ENCODE data around the gene SPAG16.
"Not testable (repeated sequence)": the region's sequence is repeated elsewhere in the genome, so short reads cannot be mapped to it uniquely, and the experiment has no call there.

Gene SPAG16

GRCh38 chr2:213703406-213704098 is 419.3 kb downstream of the SPAG16 start:
- Histone ChIP-seq H3K4me2 (ENCODE audit: low read length, poor library complexity, severe bottlenecking) (no peak overlapping the region), H4K8ac (ENCODE audit: low read length) (no peak overlapping the region), H2BK15ac (ENCODE audit: low read depth, poor library complexity, severe bottlenecking) (no peak overlapping the region), H3K4ac (ENCODE audit: low read depth in 1 of 2, low read length in 2 of 2) (no peak overlapping the region), H2AK5ac (ENCODE audit: low read length, severe bottlenecking) (no peak overlapping the region), H3K9ac (ENCODE audit: low read length) (no peak overlapping the region), H3K9me3 (ENCODE audit: control insufficient read depth, low read length) (no peaks in the 10 kb centered on the region), H4K91ac (ENCODE audit: low read length) (no peak overlapping the region), H3K18ac (ENCODE audit: low read depth in 1 of 2, low read length in 2 of 2) (no peak overlapping the region), H2BK5ac (ENCODE audit: low read depth, low read length, poor library complexity, severe bottlenecking) (no peak overlapping the region), H2BK12ac (ENCODE audit: low read length in 2 of 2) (no peak overlapping the region), H3K79me1 (replicated peaks; ENCODE audit: low read length, poor library complexity, severe bottlenecking) (no peaks in the 10 kb centered on the region), H3K23ac (ENCODE audit: low read length in 2 of 2) (no peak overlapping the region), H3K14ac (ENCODE audit: low read length in 2 of 2) (no peak overlapping the region), H3K4me1 (ENCODE audit: control insufficient read depth, insufficient read depth, low read depth, low read length) (no peaks in the 10 kb centered on the region), H3K27ac (ENCODE audit: low read length, poor library complexity, severe bottlenecking) (no peak overlapping the region), H3K4me3 (ENCODE audit: insufficient read depth in 1 of 2, low read depth in 1 of 2, low read length in 2 of 2) (no peak overlapping the region), H2BK120ac (ENCODE audit: low read depth, low read length) (no peak overlapping the region), H3K27me3 (ENCODE audit: control insufficient read depth in 1 of 2, insufficient read depth in 1 of 2, low read length in 2 of 2) (no peaks in the 10 kb centered on the region), H2AFZ (ENCODE audit: low read depth, low read length) (no peak overlapping the region), H3K36me3 (ENCODE audit: control insufficient read depth in 1 of 2, insufficient read depth in 2 of 2, low read depth in 1 of 2, low read length in 2 of 2) (no peaks in the 10 kb centered on the region)
- 82% methylated on average over 5 of the region's 6 CpGs for WGBS
- no peak for DNase-seq

DNA sequence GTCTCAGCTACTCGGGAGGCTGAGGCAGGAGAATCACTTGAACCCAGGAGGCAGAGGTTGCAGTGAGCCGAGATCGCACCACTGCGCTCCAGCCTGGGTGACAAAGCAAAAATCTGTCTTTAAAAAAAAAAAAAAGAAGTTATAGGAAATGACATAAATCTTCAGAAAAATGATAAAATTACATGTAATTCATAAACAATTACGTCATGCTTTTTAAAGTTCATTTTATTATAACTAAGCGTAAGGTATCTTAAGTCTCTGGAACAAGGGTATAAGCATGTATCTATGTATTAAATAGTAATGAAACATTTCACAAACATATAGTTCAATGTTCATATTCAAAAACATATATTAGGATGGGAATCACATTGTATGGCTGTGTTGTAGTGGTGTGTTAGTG is 425.9 kb downstream of the SPAG16 start:
- no peak overlapping the region for H2BK120ac ChIP-seq (ENCODE audit: low read depth, low read length)
- H4K91ac ChIP-seq (ENCODE audit: low read length): no peak overlapping the region
- no peaks in the 10 kb centered on the region for H3K9me3 ChIP-seq (ENCODE audit: control insufficient read depth, low read length)
- H3K4ac ChIP-seq (ENCODE audit: low read depth in 1 of 2, low read length in 2 of 2): no peak overlapping the region
- H3K4me1 ChIP-seq (ENCODE audit: control insufficient read depth, insufficient read depth, low read depth, low read length): no peaks in the 10 kb centered on the region
- H3K79me1 ChIP-seq (replicated peaks; ENCODE audit: low read length, poor library complexity, severe bottlenecking): no peaks in the 10 kb centered on the region
- H3K18ac ChIP-seq (ENCODE audit: low read depth in 1 of 2, low read length in 2 of 2): no peak overlapping the region
- no peak overlapping the region for H3K27ac ChIP-seq (ENCODE audit: low read length, poor library complexity, severe bottlenecking)
- DNase-seq: no peak
- no peak overlapping the region for H3K4me3 ChIP-seq (ENCODE audit: insufficient read depth in 1 of 2, low read depth in 1 of 2, low read length in 2 of 2)
- no peak overlapping the region for H3K9ac ChIP-seq (ENCODE audit: low read length)
- H3K27me3 ChIP-seq (ENCODE audit: control insufficient read depth in 1 of 2, insufficient read depth in 1 of 2, low read length in 2 of 2): peaks cover 0 to 3% of the 10 kb centered on the region in 2 experiments
- H4K8ac ChIP-seq (ENCODE audit: low read length): no peak overlapping the region
- no peaks in the 10 kb centered on the region for H3K36me3 ChIP-seq (ENCODE audit: control insufficient read depth in 1 of 2, insufficient read depth in 2 of 2, low read depth in 1 of 2, low read length in 2 of 2)
- H3K4me2 ChIP-seq (ENCODE audit: low read length, poor library complexity, severe bottlenecking): no peak overlapping the region
- no peak overlapping the region for H2BK15ac ChIP-seq (ENCODE audit: low read depth, poor library complexity, severe bottlenecking)
- H3K23ac ChIP-seq (ENCODE audit: low read length in 2 of 2): no peak overlapping the region
- no peak overlapping the region for H2BK5ac ChIP-seq (ENCODE audit: low read depth, low read length, poor library complexity, severe bottlenecking)
- H2AFZ ChIP-seq (ENCODE audit: low read depth, low read length): no peak overlapping the region
- no peak overlapping the region for H2BK12ac ChIP-seq (ENCODE audit: low read length in 2 of 2)
- no peak overlapping the region for H3K14ac ChIP-seq (ENCODE audit: low read length in 2 of 2)
- no peak overlapping the region for H2AK5ac ChIP-seq (ENCODE audit: low read length, severe bottlenecking)
- 89% methylated on average over 1 of the region's 6 CpGs for WGBS

- not testable (repeated sequence) for H3K27ac ChIP-seq (ENCODE audit: low read length, poor library complexity, severe bottlenecking); DNase-seq; H4K91ac ChIP-seq (ENCODE audit: low read length); H4K8ac ChIP-seq (ENCODE audit: low read length); H2AK5ac ChIP-seq (ENCODE audit: low read length, severe bottlenecking); H3K36me3 ChIP-seq (ENCODE audit: control insufficient read depth in 1 of 2, insufficient read depth in 2 of 2, low read depth in 1 of 2, low read length in 2 of 2); H3K4me1 ChIP-seq (ENCODE audit: control insufficient read depth, insufficient read depth, low read depth, low read length); H3K9me3 ChIP-seq (ENCODE audit: control insufficient read depth, low read length); H3K4ac ChIP-seq (ENCODE audit: low read depth in 1 of 2, low read length in 2 of 2); H2AFZ ChIP-seq (ENCODE audit: low read depth, low read length); H3K27me3 ChIP-seq (ENCODE audit: control insufficient read depth in 1 of 2, insufficient read depth in 1 of 2, low read length in 2 of 2); H3K4me3 ChIP-seq (ENCODE audit: insufficient read depth in 1 of 2, low read depth in 1 of 2, low read length in 2 of 2); H3K4me2 ChIP-seq (ENCODE audit: low read length, poor library complexity, severe bottlenecking); H3K14ac ChIP-seq (ENCODE audit: low read length in 2 of 2); H3K18ac ChIP-seq (ENCODE audit: low read depth in 1 of 2, low read length in 2 of 2); H2BK12ac ChIP-seq (ENCODE audit: low read length in 2 of 2); H2BK5ac ChIP-seq (ENCODE audit: low read depth, low read length, poor library complexity, severe bottlenecking); H3K23ac ChIP-seq (ENCODE audit: low read length in 2 of 2); H3K9ac ChIP-seq (ENCODE audit: low read length); H2BK15ac ChIP-seq (ENCODE audit: low read depth, poor library complexity, severe bottlenecking); H2BK120ac ChIP-seq (ENCODE audit: low read depth, low read length); H3K79me1 ChIP-seq (replicated peaks; ENCODE audit: low read length, poor library complexity, severe bottlenecking)
- WGBS: 96% methylated on average over 11 of the region's 16 CpGs
Measured at GRCh38 chr2:213718411-213718810, 434.1 kb downstream of the SPAG16 start.

- H2BK15ac ChIP-seq (ENCODE audit: low read depth, poor library complexity, severe bottlenecking): no peak overlapping the region
- no peaks in the 10 kb centered on the region for H3K79me1 ChIP-seq (replicated peaks; ENCODE audit: low read length, poor library complexity, severe bottlenecking)
- H4K8ac ChIP-seq (ENCODE audit: low read length): no peak overlapping the region
- no peak overlapping the region for H3K9ac ChIP-seq (ENCODE audit: low read length)
- no peak overlapping the region for H4K91ac ChIP-seq (ENCODE audit: low read length)
- no peak overlapping the region for H3K4me3 ChIP-seq (ENCODE audit: insufficient read depth in 1 of 2, low read depth in 1 of 2, low read length in 2 of 2)
- H3K23ac ChIP-seq (ENCODE audit: low read length in 2 of 2): no peak overlapping the region
- no peak overlapping the region for H3K14ac ChIP-seq (ENCODE audit: low read length in 2 of 2)
- no peaks in the 10 kb centered on the region for H3K4me1 ChIP-seq (ENCODE audit: control insufficient read depth, insufficient read depth, low read depth, low read length)
- no peak overlapping the region for H3K18ac ChIP-seq (ENCODE audit: low read depth in 1 of 2, low read length in 2 of 2)
- no peak overlapping the region for H3K4me2 ChIP-seq (ENCODE audit: low read length, poor library complexity, severe bottlenecking)
- 98% methylated on average over 1 of the region's 1 CpG for WGBS
- H2BK12ac ChIP-seq (ENCODE audit: low read length in 2 of 2): no peak overlapping the region
- no peaks in the 10 kb centered on the region for H3K27me3 ChIP-seq (ENCODE audit: control insufficient read depth in 1 of 2, insufficient read depth in 1 of 2, low read length in 2 of 2)
- no peaks in the 10 kb centered on the region for H3K36me3 ChIP-seq (ENCODE audit: control insufficient read depth in 1 of 2, insufficient read depth in 2 of 2, low read depth in 1 of 2, low read length in 2 of 2)
- H2BK120ac ChIP-seq (ENCODE audit: low read depth, low read length): no peak overlapping the region
- no peak for DNase-seq
- no peaks in the 10 kb centered on the region for H3K9me3 ChIP-seq (ENCODE audit: control insufficient read depth, low read length)
- H3K27ac ChIP-seq (ENCODE audit: low read length, poor library complexity, severe bottlenecking): no peak overlapping the region
- H2AK5ac ChIP-seq (ENCODE audit: low read length, severe bottlenecking): no peak overlapping the region
- H3K4ac ChIP-seq (ENCODE audit: low read depth in 1 of 2, low read length in 2 of 2): no peak overlapping the region
- H2BK5ac ChIP-seq (ENCODE audit: low read depth, low read length, poor library complexity, severe bottlenecking): no peak overlapping the region
- no peak overlapping the region for H2AFZ ChIP-seq (ENCODE audit: low read depth, low read length)
Measured at GRCh38 chr2:213722565-213722964, 438.3 kb downstream of the SPAG16 start.

All from mesenchymal stem cell (in vitro differentiated cells and primary cell).